Nephron progenitor cell (in vitro differentiated cells): ENCODE data around the gene CHD1L.
"Not testable (repeated sequence)": the region's sequence is repeated elsewhere in the genome, so short reads cannot be mapped to it uniquely, and the experiment has no call there.

Source experiments
- DNase-seq: peaks from one replicate; pipeline ENCODE4 v3.0.0; 2021
- H3K27ac Mint-ChIP-seq: 2 replicates; pipeline ENCODE4 v1.8.0; 2021; ENCODE audit warnings: mild to moderate bottlenecking, moderate library complexity, mixed read lengths
- H3K27me3 Mint-ChIP-seq: 2 replicates; pipeline ENCODE4 v1.8.0; 2021; ENCODE audit warnings: mild to moderate bottlenecking, low read depth, mixed read lengths; ENCODE audit not compliant: poor library complexity
- H3K36me3 Mint-ChIP-seq: 2 replicates; pipeline ENCODE4 v1.8.0; 2021; ENCODE audit warnings: low read depth, mixed read lengths
- H3K4me1 Mint-ChIP-seq: 2 replicates; pipeline ENCODE4 v1.8.0; 2021; ENCODE audit warnings: mixed read lengths
- H3K4me3 Mint-ChIP-seq: 2 replicates; pipeline ENCODE4 v1.8.0; 2021; ENCODE audit warnings: mild to moderate bottlenecking, moderate library complexity, mixed read lengths
- H3K9me3 Mint-ChIP-seq: 2 replicates; pipeline ENCODE4 v1.8.0; 2021; ENCODE audit warnings: mild to moderate bottlenecking, moderate library complexity, mixed read lengths
- CTCF ChIP-seq: fragments of 200-600 bp; sonication (generic); IDR thresholded peaks from 2 replicates; pipeline ENCODE4 v1.5.0; 2021; ENCODE audit warnings: antibody characterized with exemption

The CHD1L gene

GRCh38 chr1:147218606-147219005 is 23.9 kb upstream of the CHD1L start:
- Mint-ChIP-seq H3K9me3 (no peaks in the 10 kb centered on the region), H3K4me1 (peaks cover 21% of the 10 kb centered on the region), H3K4me3 (no peak overlapping the region), H3K27me3 (peaks cover 11% of the 10 kb centered on the region), H3K27ac (no peak overlapping the region), H3K36me3 (no peaks in the 10 kb centered on the region)
- TF ChIP-seq CTCF, result no peak
- no peak for DNase-seq

- no peak for TF ChIP-seq CTCF
- DNase-seq, result peak; percentile 10
- H3K9me3 Mint-ChIP-seq, result peaks cover 3% of the 10 kb centered on the region
- H3K27ac Mint-ChIP-seq, result no peak overlapping the region
- peaks cover 47% of the 10 kb centered on the region for H3K4me1 Mint-ChIP-seq
- H3K4me3 Mint-ChIP-seq, result peak overlapping the region; percentile 48
- H3K27me3 Mint-ChIP-seq, result peaks cover 29% of the 10 kb centered on the region
- H3K36me3 Mint-ChIP-seq, result no peaks in the 10 kb centered on the region
Observed at GRCh38 chr1:147223740-147224615, 18.5 kb upstream of the CHD1L start.

- Mint-ChIP-seq H3K27ac (no peak within 1 kb of the TSS), H3K27me3 (peaks cover 29% of the 10 kb centered on the region), H3K9me3 (peaks cover 10% of the 10 kb centered on the region), H3K36me3 (no peaks in the 10 kb centered on the region), H3K4me1 (peaks cover 47% of the 10 kb centered on the region), H3K4me3 (peak within 1 kb of the TSS; percentile 89)
- no peak for TF ChIP-seq CTCF
- DNase-seq, result peak; percentile 49
Observed at GRCh38 chr1:147225193-147225730, 17.2 kb upstream of the CHD1L start, which contains the start of gene FMO5. Gene FMO5 (minus strand): TSS chr1:147225339. CDS start chr1:147225029, 310 bp downstream.

- DNase-seq, H3K36me3 Mint-ChIP-seq, H3K4me3 Mint-ChIP-seq, H3K27ac Mint-ChIP-seq, H3K4me1 Mint-ChIP-seq: not testable (repeated sequence)
- Mint-ChIP-seq H3K27me3 (peaks cover 22% of the 10 kb centered on the region), H3K9me3 (peaks cover 48% of the 10 kb centered on the region)
Observed at GRCh38 chr1:147231032-147231431, 11.5 kb upstream of the CHD1L start.

- H3K36me3 Mint-ChIP-seq, DNase-seq, H3K27ac Mint-ChIP-seq, H3K4me3 Mint-ChIP-seq, H3K4me1 Mint-ChIP-seq: not testable (repeated sequence)
- peaks cover 44% of the 10 kb centered on the region for H3K9me3 Mint-ChIP-seq
- H3K27me3 Mint-ChIP-seq, result peaks cover 17% of the 10 kb centered on the region
Observed at GRCh38 chr1:147233903-147234302, 8.6 kb upstream of the CHD1L start.

GRCh38 chr1:147235822-147236221 is 6.7 kb upstream of the CHD1L start:
- Mint-ChIP-seq H3K9me3 (peaks cover 34% of the 10 kb centered on the region), H3K27me3 (peaks cover 15% of the 10 kb centered on the region), H3K36me3 (peaks cover 5% of the 10 kb centered on the region), H3K4me1 (peaks cover 22% of the 10 kb centered on the region), H3K27ac (no peak overlapping the region), H3K4me3 (no peak overlapping the region)
- TF ChIP-seq CTCF, result no peak
- no peak for DNase-seq
